Neuronal stem cell (in vitro differentiated cells): Measurements from ENCODE around the gene LIN28B.

Experiments used
- DNase-seq: peaks from one replicate; pipeline ENCODE4 v3.0.0-alpha.2; 2013; ENCODE audit warnings: low spot score
- H2AFZ ChIP-seq: one replicate; pipeline ENCODE4 v1.6.1; 2013; ENCODE audit warnings: mild to moderate bottlenecking, low read length, inconsistent platforms
- H2AK5ac ChIP-seq: 2 replicates; pipeline ENCODE4 v1.6.1; 2013; ENCODE audit warnings: low read depth, mild to moderate bottlenecking, inconsistent platforms, low read length, moderate library complexity, mixed read lengths
- H2BK120ac ChIP-seq: 2 replicates; pipeline ENCODE4 v1.6.1; 2013; ENCODE audit warnings: low read depth, mild to moderate bottlenecking, inconsistent platforms, low read length, moderate library complexity, mixed read lengths
- H2BK12ac ChIP-seq: one replicate; pipeline ENCODE4 v1.6.1; 2013; ENCODE audit warnings: low read length, inconsistent platforms
- H2BK15ac ChIP-seq: 2 replicates; pipeline ENCODE4 v1.6.1; 2013; ENCODE audit warnings: mild to moderate bottlenecking, low read length, inconsistent platforms, mixed read lengths
- H2BK5ac ChIP-seq: one replicate; pipeline ENCODE4 v1.6.1; 2013; ENCODE audit warnings: inconsistent platforms, mild to moderate bottlenecking, low read length, moderate library complexity
- H3K14ac ChIP-seq: one replicate; pipeline ENCODE4 v1.6.1; 2013; ENCODE audit warnings: low read length, inconsistent platforms
- H3K18ac ChIP-seq: 2 replicates; pipeline ENCODE4 v1.6.1; 2013; ENCODE audit warnings: low read length, inconsistent platforms
- H3K23ac ChIP-seq: 2 replicates; pipeline ENCODE4 v1.6.1; 2013; ENCODE audit warnings: low read depth, mild to moderate bottlenecking, mixed read lengths, low read length, inconsistent platforms; ENCODE audit not compliant: poor library complexity
- H3K27ac ChIP-seq: replicated peaks from 3 replicates; pipeline ENCODE4 v1.5.1; 2013; ENCODE audit warnings: low read length, inconsistent platforms
- H3K27me3 ChIP-seq, 3 experiments: 2 replicates each; pipeline ENCODE4 v1.6.1; 2013; ENCODE audit warnings: low read length in 3 of 3, mild to moderate bottlenecking in 2 of 3, inconsistent platforms in 1 of 3, low read depth in 1 of 3, mixed read lengths in 1 of 3, moderate library complexity in 1 of 3; ENCODE audit not compliant: control insufficient read depth in 3 of 3, insufficient read depth in 3 of 3
- H3K36me3 ChIP-seq, 2 donors: replicated peaks in 1 of 2; 2 replicates each; pipeline ENCODE4 v1.6.1; 2013; ENCODE audit warnings: low read length in 2 of 2; ENCODE audit not compliant: control insufficient read depth in 2 of 2, insufficient read depth in 2 of 2
- H3K4ac ChIP-seq: 2 replicates; pipeline ENCODE4 v1.6.1; 2013; ENCODE audit warnings: inconsistent platforms, mild to moderate bottlenecking, low read length, moderate library complexity
- H3K4me1 ChIP-seq, 2 donors: 1 replicate in 1 of 2; 2 replicates in 1 of 2; pipeline ENCODE4 v1.6.1; 2013; ENCODE audit warnings: low read length in 2 of 2, low read depth in 1 of 2; ENCODE audit not compliant: control insufficient read depth in 2 of 2, insufficient read depth in 1 of 2
- H3K4me2 ChIP-seq: one replicate; pipeline ENCODE4 v1.6.1; 2013; ENCODE audit warnings: mild to moderate bottlenecking, low read length, inconsistent platforms; ENCODE audit not compliant: insufficient read depth, poor library complexity, severe bottlenecking
- H3K4me3 ChIP-seq, 2 donors: 2 replicates each; pipeline ENCODE4 v1.5.1; 2013; ENCODE audit warnings: low read length in 2 of 2, mild to moderate bottlenecking in 2 of 2, inconsistent platforms in 1 of 2, moderate library complexity in 1 of 2
- H3K79me1 ChIP-seq: one replicate; pipeline ENCODE4 v1.6.1; 2013; ENCODE audit warnings: low read depth, mild to moderate bottlenecking, inconsistent platforms, low read length, moderate library complexity
- H3K9ac ChIP-seq: one replicate; pipeline ENCODE4 v1.6.1; 2013; ENCODE audit warnings: mild to moderate bottlenecking, low read depth, low read length, inconsistent platforms; ENCODE audit not compliant: poor library complexity
- H3K9me3 ChIP-seq, 2 donors: replicated peaks in 1 of 2; 2 replicates each; pipeline versions ENCODE3 to v1.6.1; 2013; ENCODE audit warnings: low read length in 2 of 2, mild to moderate bottlenecking in 2 of 2, inconsistent platforms in 1 of 2, low read depth in 1 of 2, mixed read lengths in 1 of 2, moderate library complexity in 1 of 2; ENCODE audit not compliant: control insufficient read depth in 2 of 2, insufficient read depth in 1 of 2
- H4K8ac ChIP-seq: one replicate; pipeline ENCODE4 v1.6.1; 2013; ENCODE audit warnings: low read depth, mild to moderate bottlenecking, inconsistent platforms, low read length, moderate library complexity
- H4K91ac ChIP-seq: one replicate; pipeline ENCODE4 v1.6.1; 2013; ENCODE audit warnings: low read length, low read depth, mild to moderate bottlenecking, inconsistent platforms; ENCODE audit not compliant: poor library complexity
- WGBS, 2 donors: extraction: QIAGEN DNeasy Blood & Tissue Kit; methylation state at CpG; one replicate each; pipeline ENCODE4 v1.1.7; 2013; ENCODE audit warnings: missing lambda C conversion rate in 2 of 2, mixed read lengths in 1 of 2; ENCODE audit not compliant: insufficient read length in 2 of 2, insufficient replicate concordance in 1 of 2; ENCODE audit errors: extremely low coverage in 2 of 2; 5-methylcytosine and 5-hydroxymethylcytosine counted together

Gene LIN28B

GRCh38 chr6:104928141-104928540 lies 28.8 kb upstream of the LIN28B start:
- Histone ChIP-seq H4K91ac (no peak overlapping the region), H3K4me3 (no peak overlapping the region), H3K9ac (no peak overlapping the region), H2BK15ac (no peak overlapping the region), H3K4me1 (no peaks in the 10 kb centered on the region), H2BK5ac (no peak overlapping the region), H3K23ac (no peak overlapping the region), H2AFZ (no peak overlapping the region), H3K27ac (no peak overlapping the region), H2BK120ac (no peak overlapping the region), H2BK12ac (no peak overlapping the region), H3K36me3 (no peaks in the 10 kb centered on the region), H3K9me3 (no peaks in the 10 kb centered on the region), H3K4me2 (no peak overlapping the region), H3K4ac (no peak overlapping the region), H3K79me1 (no peaks in the 10 kb centered on the region), H3K18ac (no peak overlapping the region), H4K8ac (no peak overlapping the region), H3K27me3 (no peaks in the 10 kb centered on the region), H3K14ac (no peak overlapping the region), H2AK5ac (no peak overlapping the region)
- no peak for DNase-seq
- no CpG with 5 or more reads among the region's 3 CpGs for WGBS, 2 donors

- no peak overlapping the region for H2AFZ ChIP-seq
- no peak overlapping the region for H4K8ac ChIP-seq
- no peaks in the 10 kb centered on the region for H3K36me3 ChIP-seq
- H3K18ac ChIP-seq: no peak overlapping the region
- no peak for DNase-seq
- H2AK5ac ChIP-seq: no peak overlapping the region
- H2BK5ac ChIP-seq: no peak overlapping the region
- no peak overlapping the region for H4K91ac ChIP-seq
- H3K27ac ChIP-seq: no peak overlapping the region
- no CpG with 5 or more reads among the region's 5 CpGs for WGBS, 2 donors
- no peak overlapping the region for H3K9ac ChIP-seq
- no peak overlapping the region for H3K4ac ChIP-seq
- H3K4me2 ChIP-seq: no peak overlapping the region
- no peak overlapping the region for H2BK15ac ChIP-seq
- H2BK120ac ChIP-seq: no peak overlapping the region
- no peak overlapping the region for H3K14ac ChIP-seq
- no peaks in the 10 kb centered on the region for H3K4me1 ChIP-seq
- H3K79me1 ChIP-seq: no peaks in the 10 kb centered on the region
- H2BK12ac ChIP-seq: no peak overlapping the region
- no peaks in the 10 kb centered on the region for H3K9me3 ChIP-seq
- no peaks in the 10 kb centered on the region for H3K27me3 ChIP-seq
- no peak overlapping the region for H3K23ac ChIP-seq
- H3K4me3 ChIP-seq: no peak overlapping the region
Observed at GRCh38 chr6:104929353-104929752, 27.6 kb upstream of the LIN28B start.

- no peaks in the 10 kb centered on the region for H3K36me3 ChIP-seq
- H4K8ac ChIP-seq: no peak overlapping the region
- no peaks in the 10 kb centered on the region for H3K4me1 ChIP-seq
- no peaks in the 10 kb centered on the region for H3K27me3 ChIP-seq
- H4K91ac ChIP-seq: no peak overlapping the region
- no peaks in the 10 kb centered on the region for H3K9me3 ChIP-seq
- no peak overlapping the region for H2BK12ac ChIP-seq
- H3K4me3 ChIP-seq: no peak overlapping the region
- H3K18ac ChIP-seq: no peak overlapping the region
- H2AK5ac ChIP-seq: no peak overlapping the region
- no peak overlapping the region for H3K4me2 ChIP-seq
- H3K14ac ChIP-seq: no peak overlapping the region
- H2BK15ac ChIP-seq: no peak overlapping the region
- H3K4ac ChIP-seq: no peak overlapping the region
- DNase-seq: no peak
- no peak overlapping the region for H2AFZ ChIP-seq
- H3K9ac ChIP-seq: no peak overlapping the region
- H2BK5ac ChIP-seq: no peak overlapping the region
- H2BK120ac ChIP-seq: no peak overlapping the region
- no peak overlapping the region for H3K23ac ChIP-seq
- WGBS, 2 donors: no CpG with 5 or more reads among the region's 2 CpGs
- H3K79me1 ChIP-seq: no peaks in the 10 kb centered on the region
- no peak overlapping the region for H3K27ac ChIP-seq
Observed at GRCh38 chr6:104930939-104931338, 26.0 kb upstream of the LIN28B start.

- Histone ChIP-seq H4K91ac (no peak overlapping the region), H3K23ac (no peak overlapping the region), H3K4ac (no peak overlapping the region), H3K14ac (no peak overlapping the region), H2BK120ac (no peak overlapping the region), H3K9me3 (peaks cover 0 to 3% of the 10 kb centered on the region in 2 donors), H2AFZ (no peak overlapping the region), H2BK12ac (no peak overlapping the region), H4K8ac (no peak overlapping the region), H2BK5ac (no peak overlapping the region), H3K18ac (no peak overlapping the region), H3K4me2 (no peak overlapping the region), H3K36me3 (no peaks in the 10 kb centered on the region), H3K27me3 (no peaks in the 10 kb centered on the region), H2BK15ac (no peak overlapping the region), H2AK5ac (no peak overlapping the region), H3K27ac (no peak overlapping the region), H3K79me1 (peaks cover 8% of the 10 kb centered on the region), H3K4me3 (no peak overlapping the region), H3K9ac (no peak overlapping the region), H3K4me1 (peaks cover 0 to 2% of the 10 kb centered on the region in 2 donors)
- DNase-seq: no peak
- WGBS, 2 donors: no CpG with 5 or more reads among the region's 38 CpGs
Observed at GRCh38 chr6:104936766-104937535, 20.0 kb upstream of the LIN28B start.
